ENCODE data around the gene SPINT3.
"Not testable (repeated sequence)": the region's sequence is repeated elsewhere in the genome, so short reads cannot be mapped to it uniquely, and the experiment has no call there.

Gene SPINT3

DNA sequence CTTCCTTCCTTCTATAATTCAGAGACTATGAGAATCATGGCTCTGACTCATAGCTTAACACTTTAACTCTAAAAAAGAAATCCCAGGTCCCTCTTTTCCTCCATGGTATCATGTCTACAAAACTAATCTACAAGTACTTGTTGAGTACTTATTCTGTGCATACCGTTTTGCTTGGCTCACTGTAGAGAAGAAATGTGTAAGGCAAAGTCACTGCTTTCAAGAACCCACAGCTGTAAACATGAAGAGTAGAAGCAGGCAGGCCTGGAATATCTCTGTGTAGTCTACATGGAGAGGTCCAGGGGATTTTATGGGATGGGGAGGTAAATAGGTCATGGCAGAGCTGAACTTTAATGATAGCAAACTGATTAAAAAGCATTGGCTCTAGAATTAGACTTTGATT, 13.8 kb downstream of the SPINT3 start:
- no peak for DNase-seq

DNA sequence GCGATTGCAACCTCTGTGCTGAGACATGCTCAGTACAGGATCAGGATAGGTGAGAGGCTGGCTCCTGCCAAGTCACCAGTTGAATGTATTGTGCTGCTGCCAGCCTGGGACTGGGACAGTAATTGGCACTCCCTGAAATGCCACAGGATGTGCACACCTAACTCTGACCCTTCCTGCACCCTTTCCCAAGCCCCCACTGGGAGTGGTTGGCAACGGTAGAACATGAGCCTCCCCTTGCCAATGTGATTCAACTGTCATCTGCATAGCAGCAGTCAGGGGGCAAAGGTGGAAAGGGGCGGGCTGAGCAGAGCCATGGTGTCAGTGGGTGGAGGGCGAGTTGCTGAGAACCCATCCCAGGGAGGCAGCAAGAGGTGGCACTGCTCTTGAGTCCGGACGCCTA, 15.4 kb downstream of the SPINT3 start:
- no peak for DNase-seq

DNA sequence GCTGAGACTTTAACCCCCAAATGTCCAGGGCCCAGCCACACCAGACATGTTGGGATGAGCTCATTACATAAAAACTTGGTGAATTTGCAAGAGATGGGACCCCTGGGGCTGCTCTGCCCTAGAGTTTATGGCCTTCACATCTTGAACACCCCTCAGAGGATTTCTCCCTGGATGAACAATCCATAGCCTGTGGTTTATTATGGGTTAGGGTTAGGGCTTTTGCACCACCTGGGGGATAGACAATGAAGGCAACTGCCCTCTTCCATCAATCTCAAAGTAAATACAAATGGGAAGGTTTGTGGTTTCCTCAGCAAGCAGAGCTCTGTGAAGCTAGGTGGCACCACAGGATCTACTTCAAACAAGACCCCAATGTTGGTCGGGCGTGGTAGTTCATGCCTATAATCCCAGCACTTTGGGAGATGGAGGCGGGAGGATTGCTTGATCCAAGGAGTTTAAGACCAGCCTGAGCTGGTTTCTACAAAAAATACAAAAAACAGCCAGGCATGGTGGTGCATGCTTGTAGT, 17.4 kb downstream of the SPINT3 start:
- DNase-seq = no peak

DNA sequence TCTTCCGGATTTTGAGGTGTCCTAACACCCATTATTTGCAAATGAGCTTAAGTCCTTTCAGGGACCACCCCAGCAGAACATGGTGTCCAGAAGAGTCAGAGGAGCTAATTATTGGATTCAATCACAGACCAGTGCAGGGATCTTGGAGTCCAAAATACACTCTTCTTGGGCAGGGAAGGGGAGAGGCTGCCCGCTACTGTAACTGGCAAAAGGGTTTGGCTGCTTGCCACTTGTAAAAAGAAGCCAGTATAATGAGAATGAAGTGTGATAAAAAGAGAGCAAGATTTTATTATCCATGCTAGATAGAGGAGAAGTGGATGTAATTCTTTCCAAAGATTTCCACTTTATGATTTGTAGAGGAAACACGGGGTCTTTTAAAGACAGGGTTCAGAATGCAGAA, 19.3 kb downstream of the SPINT3 start:
- no peak for DNase-seq

DNA sequence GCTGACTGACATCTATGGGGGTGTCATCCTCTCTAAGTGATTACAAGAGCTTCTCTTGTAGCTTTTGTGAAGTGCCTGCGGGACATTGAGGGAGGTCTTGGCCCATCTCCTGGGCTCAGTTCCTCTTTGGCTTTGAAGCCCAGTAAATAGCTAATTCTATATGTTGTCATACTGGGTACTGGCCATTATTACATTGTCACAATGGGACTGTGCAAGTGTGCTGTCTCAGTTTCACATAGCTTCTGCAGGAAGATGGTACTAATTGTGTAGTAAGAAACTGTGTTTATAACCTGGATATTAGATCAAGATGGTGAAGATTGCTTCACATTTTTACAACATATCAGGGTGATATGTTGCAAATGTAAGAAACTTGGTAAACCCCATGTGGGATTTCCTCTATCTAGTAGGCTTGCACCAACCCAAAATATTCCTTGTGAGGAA, 19.9 kb downstream of the SPINT3 start:
- DNase-seq = no peak

DNA sequence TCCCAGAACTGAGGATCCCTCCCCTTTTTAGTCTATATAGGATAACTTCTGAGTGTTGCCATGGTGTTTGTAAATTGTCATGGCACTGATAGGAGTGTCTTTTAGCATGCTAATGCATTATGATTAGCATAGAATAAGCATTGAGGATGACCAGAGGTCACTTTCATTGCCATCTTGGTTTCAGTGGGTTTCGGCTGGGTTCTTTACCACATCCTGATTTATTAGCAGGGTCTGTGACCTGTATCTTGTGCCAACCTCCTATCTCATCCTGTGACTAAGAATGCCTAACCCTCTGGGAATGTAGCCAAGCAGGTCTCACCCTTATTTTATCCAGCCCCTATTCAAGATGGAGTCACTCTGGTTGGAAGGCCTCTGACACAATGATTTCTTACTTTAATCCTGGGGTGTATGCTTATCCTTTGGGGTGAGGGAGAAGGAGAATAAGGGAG, 26.3 kb downstream of the SPINT3 start:
- DNase-seq = no peak

DNA sequence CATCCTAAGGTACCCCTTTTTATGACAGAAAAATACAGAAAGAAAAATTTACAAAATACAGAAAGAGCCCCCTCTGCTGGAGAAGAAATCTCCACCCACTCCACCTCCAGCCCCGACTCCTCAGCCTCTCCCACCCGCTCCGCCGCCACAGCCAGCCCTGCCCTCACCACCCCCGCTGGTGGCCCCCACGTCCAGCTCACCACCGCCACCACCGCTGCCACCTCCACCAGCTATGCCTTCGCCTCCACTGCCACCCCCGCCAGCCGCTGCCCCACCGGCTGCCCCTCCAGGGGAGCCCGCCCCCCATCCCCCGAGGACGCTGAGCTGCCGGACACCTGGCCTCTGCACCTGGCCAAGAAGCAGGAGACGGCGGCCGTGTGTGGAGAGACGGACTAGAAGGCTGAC, 28.2 kb downstream of the SPINT3 start:
- DNase-seq = no peak

DNA sequence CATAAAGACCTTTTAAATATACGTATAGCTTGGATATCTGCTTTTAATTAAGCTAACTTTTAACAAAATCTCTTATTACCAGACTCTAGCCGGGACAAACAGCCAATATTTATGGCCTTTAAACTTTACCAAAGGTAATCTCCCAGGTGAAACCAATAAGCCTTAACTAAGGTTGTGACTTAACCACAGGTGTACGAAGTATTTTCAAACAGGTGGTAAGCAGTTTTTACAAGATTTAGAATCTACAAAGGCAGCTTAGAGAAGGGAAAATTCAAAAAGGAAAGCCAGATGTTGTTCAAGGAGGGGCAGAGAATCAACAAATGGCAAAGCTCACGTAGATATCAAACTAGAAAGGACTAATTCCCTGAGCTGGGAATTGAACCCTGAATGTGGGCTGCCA, 30.0 kb downstream of the SPINT3 start:
- no peak for DNase-seq

DNA sequence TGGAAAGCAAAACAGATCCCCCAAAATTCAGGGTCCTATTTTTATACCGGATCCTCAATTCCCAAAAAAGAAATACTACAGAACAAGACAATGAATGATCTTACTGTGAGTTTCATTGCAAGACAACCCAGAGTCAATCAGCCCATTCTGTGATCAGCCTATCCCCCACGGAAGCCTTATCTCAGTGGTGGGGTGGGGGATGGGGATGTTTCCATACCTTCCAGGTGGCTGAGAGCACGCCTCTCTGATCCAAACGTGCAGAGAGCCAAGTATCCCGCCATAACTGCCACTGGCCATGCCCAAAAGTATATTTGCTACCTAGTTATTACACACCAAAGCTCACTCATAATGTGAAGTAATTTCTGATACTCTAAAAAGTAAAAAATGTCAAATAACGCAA, 30.7 kb downstream of the SPINT3 start:
- DNase-seq = no peak

DNA sequence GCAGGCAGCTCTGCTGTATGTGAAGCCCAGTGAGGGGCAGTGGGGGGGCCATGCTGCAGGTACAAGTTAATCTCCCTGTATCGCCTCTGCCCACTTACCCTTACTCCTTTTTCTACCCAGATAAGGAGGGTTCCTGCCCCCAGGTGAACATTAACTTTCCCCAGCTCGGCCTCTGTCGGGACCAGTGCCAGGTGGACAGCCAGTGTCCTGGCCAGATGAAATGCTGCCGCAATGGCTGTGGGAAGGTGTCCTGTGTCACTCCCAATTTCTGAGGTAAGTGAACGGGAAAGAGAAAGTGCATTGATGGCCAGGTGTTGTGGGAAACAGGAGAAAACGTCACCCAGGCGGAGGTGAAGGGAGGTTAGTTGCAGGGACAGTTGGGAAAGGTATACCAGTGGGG, 35.6 kb downstream of the SPINT3 start:
- no peak for DNase-seq

DNA sequence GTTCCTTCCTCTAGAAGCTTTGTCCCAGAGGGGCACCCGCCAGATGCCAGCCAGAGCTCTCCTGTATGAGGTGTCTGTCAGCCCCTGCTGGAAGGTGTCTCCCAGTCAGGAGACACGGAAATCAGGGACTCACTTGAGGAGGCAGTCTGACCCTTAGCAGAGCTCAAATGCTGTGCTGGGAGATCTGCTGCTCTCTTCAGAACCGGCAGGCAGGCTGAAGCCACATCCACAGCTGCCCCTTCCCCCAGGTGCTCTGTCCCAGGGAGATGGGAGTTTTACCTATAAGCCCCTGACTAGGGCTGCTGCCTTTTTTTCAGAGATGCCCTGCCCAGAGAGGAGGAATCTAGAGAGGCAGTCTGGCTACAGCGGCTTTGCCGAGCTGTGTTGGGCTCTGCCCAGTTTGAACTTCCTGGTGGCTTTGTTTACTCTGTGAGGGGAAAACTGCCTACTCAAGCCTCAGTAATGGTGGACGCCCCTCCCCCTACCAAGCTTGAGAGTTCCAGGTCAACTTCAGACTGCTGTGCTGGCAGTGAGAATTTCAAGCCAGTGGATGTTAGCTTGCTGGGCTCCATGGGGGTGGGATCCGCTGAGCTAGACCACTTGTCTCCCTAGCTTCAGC, 37.8 kb downstream of the SPINT3 start:
- not testable (repeated sequence) for DNase-seq

DNA sequence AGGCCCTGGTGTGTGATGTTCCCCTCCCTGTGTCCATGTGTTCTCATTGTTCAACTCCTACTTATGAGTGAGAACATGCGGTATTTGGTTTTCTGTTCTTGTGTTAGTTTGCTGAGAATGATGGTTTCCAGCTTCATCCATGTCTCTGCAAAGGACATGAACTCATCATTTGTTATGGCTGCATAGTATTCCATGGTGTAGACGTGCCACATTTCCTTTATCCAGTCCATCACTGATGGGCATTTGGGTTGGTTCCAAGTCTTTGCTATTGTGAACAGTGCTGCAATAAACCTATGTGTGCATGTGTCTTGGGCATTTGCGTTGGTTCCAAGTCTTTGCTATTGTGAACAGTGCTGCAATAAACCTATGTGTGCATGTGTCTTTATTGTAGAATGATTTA, 43.1 kb downstream of the SPINT3 start:
- DNase-seq = not testable (repeated sequence)

DNA sequence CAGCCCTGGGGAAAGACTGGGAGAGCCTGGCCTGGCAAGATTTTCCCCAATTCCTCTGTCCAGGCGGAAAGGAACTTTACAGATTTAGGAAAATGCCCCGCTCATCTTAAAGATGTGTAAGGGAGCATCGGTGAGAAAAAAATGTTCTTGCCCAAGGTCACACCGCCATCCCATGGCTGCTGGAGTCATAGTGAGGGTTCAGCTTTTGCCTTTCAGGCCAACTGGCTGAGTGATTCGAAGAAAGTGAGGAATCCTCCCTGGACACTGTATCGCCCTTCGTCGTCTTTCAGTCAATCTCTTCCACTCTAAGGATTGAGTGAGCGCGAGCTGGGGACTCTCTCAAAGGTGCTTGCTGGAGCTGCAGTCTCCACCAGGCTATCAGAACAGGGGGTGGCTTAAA, 44.5 kb downstream of the SPINT3 start:
- DNase-seq = no peak

DNA sequence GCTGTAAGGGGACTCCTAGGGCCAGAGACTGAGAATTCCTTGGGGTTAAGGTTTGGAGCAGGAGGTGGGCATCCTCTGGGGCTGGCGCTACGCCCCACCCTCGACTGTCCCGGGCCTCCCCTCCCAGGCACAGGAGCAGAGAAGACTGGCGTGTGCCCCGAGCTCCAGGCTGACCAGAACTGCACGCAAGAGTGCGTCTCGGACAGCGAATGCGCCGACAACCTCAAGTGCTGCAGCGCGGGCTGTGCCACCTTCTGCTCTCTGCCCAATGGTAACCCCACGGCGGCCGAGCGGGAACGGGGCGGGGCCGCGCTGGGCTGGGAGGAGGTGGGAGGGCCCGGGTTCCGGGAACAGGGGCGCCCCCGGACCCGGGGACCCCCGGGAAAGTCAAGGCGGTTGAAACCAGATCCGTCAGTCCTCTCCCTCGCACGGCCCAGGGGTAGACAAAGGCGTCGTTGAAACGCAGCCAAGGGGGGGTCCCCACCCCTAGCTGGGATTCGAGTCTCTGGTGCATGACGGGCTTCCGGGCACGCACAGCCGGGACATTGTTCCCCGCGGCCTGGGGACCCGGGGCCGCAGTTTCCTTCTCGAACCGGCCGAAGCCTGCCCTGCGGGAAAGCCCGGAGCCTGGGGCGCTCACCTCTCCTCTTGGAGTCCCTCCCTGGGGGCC, 45.0 kb downstream of the SPINT3 start:
- DNase-seq = no peak

DNA sequence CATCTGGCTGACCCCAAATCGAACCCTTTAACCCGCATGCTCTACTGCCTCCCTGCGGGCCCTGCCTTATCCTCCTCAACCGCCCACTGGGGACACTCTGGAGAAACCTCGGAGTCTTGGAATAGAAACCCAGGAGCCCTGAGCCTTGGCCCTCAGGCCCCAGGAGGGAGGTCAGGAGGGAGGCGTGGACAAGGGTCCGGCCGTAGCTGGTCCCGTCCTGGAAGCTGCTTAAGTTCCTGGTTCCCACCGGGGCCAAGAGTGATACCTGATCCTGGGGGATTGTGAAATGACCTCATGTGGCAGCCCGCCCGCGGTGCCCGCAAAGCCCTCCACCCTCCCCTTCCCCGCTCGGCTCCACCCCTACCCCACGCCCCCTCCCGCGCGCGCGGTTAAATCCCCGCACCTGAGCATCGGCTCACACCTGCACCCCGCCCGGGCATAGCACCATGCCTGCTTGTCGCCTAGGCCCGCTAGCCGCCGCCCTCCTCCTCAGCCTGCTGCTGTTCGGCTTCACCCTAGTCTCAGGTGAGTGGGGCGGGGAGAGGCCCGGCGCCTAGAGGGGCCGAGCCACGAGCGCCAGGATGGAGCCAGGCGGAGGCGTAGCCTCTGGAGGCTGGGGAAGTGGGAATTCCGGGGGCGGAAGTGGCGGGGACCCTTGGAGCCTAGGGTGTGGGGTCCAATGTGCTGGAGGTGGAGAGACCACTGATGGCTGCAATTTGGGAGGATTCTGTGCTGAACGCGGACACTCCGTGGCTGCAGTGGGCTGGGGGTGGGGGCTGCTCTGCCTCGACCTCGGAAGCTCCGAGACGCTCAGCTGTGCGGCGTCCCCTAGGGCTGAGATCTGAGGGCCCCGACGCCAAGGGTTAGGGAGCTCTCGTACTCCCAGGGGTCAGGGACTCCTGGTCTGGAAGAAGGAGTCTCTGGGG, 45.8 kb downstream of the SPINT3 start, which contains the start of gene WFDC2:
WFDC2 (plus strand) TSS at position 418 of the 926 bp plus-strand sequence; CDS start at position 447, 29 bp downstream.
- no peak for DNase-seq

DNA sequence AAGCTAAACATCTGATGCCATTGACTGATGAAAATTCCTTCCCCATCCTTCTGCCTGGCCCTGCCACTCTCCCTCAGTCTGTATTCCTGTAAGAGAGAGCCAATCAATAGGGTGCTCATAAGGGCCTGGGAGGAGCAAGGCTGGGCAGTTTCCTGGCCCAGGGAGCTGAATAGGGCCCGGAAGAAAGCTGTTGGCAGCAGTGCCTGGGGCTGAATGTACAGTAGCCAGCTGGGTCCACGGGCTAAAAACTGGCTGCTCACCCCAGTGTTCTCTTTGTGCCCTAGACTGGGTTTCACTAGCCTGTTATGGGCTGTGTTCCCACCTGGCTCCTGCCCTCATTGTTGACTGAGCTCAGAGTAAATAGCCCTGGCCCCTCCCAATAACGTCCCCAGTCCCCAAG, 47.6 kb downstream of the SPINT3 start:
- no peak for DNase-seq

DNA sequence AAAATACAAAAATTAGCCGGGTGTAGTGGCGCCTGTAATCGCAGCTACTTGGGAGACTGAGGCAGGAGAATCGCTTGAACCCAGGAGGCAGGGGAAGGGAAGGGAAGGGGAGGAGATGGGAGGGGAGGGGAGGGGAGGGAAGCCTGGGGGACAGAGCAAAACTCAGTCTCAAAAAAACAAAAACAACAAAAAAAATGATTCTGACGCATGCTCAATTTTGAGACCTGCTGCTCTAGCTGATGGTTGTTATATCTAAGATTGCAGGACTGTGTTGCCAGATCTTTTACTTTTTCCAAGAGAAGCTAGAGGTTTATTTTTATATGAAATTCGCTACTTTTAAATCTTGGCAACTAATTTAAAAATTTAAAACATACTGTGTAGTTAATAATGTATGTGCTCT, 48.2 kb downstream of the SPINT3 start:
- no peak for DNase-seq

DNA sequence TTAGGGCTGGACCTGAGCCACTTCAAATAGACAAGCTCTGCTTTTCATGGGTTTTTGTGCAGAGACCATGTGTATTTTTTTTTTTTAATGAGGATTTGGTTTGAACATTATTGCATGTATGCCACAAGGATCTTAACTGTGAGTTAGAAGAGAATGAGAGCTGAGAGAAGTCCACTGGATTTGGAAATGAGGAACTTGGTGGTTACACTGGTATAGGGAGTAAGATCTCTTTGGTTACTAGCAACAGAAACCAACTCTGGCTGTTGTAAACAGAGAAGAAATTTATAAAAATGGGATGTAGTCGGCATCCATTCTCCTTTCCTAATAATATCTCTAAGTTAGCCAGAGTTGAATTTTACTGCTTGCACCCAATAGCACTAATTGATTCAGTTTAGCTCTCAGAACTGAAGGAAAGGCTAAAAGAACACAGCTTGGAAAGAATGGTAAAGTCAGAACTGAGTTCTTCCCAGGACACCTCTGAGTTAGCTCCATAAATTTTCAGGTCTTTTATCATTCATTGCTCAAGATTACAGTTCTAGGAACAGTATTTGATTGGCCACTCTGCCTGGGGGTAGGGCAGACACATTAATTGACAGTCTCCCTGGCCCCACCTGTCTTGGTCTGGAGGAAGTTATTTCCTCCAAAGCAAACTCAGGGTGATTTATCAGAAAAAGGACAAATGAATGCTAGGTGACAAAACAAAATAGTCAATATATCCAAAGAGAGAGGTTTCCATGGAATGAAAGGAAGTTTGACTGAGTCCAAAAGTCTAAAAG, 49.7 kb downstream of the SPINT3 start:
- DNase-seq = no peak

DNA sequence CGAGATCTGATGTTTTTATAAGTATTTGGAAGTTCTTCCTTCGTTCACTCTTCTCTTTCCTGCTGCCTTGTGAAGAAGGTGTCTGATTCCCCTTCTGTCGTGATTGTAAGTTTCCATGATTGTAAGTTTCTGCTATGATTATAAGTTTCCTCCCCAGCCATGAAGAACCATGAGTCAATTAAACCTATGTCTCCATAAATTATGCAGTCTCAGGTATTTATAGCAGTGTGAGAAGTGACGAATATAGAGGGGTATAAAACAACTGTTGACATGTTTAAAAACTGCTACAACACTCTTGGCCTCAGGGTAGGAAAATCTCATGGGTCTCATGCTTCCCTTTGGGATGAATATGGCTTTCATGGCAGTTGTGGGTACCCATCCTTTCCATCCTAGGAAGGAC, 51.7 kb downstream of the SPINT3 start:
- no peak for DNase-seq

DNA sequence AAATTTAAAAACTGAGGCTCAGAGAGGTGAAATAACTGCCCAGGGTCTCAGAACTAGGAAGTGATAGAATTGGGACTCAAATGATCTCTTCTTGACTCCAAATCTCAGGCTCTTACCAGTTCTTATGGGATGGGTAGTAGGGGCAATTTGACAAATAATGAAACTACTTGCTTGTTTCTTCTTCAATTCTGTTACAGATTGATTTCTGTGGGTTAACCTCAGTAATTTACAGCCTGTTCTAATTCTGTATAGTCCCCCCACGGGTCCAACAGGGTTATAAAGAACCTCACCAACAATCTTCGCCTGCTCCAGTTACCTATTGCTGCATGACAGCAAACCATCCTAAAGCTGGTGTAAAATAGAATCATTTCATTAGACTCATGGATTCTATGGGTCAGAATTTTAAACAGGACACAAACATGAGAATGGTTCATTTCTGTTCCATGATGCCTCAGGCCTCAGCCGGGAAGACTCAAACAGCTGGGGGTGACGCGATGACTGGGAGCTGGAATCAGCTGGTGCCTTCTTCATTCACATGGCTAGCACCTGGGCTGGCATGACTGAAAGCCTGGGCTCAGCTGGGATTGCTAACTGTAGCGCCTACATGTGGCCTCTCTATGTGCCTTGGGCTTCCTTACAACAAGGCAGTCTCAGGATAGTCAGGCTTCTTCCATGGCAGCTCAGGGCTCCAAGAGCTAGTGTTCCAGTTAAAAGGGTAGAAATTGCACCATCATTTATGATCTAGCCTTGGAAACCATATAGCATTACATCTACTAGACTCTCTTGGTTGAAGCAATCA, 52.5 kb downstream of the SPINT3 start:
- no peak for DNase-seq

Data from NCI-H748 treated with DMSO at 0.1 percent for 48 hours (cell line).